HG02610 (cell line): ENCODE results near the gene SLC25A19.
"Not testable (repeated sequence)": the region's sequence is repeated elsewhere in the genome, so short reads cannot be mapped to it uniquely, and the experiment has no call there.

Source experiments
- ATAC-seq: cut with Tn5 transposase; IDR thresholded peaks from one replicate; pipeline ENCODE4 v1.9.1; 2021; ENCODE audit warnings: mild to moderate bottlenecking, moderate library complexity; ENCODE audit not compliant: unreplicated experiment

The SLC25A19 gene

GRCh38 chr17:75301502-75302206 lies 12.4 kb upstream of the SLC25A19 start:
- ATAC-seq: no peak

- no peak for ATAC-seq
Observed at GRCh38 chr17:75301049-75301448, 11.8 kb upstream of the SLC25A19 start.

DNA sequence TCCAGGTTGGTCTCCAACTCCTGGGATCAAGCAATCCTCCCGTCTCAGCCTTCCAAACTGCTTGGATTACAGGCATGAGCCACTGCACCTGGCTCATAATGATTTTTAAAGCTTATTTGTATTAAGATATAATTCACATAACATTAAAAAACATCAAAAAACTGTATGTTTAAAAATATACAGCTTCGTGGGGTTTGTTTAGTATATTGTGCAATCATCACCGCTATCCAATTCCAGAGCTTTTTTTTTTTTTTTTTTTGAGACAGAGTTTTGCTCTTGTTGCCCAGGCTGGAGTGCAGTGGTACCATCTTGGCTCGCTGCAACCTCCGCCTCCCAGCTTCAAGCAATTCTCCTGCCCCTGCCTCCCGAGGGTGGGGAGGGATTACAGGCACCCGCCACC lies 11.0 kb upstream of the SLC25A19 start:
- no peak for ATAC-seq

DNA sequence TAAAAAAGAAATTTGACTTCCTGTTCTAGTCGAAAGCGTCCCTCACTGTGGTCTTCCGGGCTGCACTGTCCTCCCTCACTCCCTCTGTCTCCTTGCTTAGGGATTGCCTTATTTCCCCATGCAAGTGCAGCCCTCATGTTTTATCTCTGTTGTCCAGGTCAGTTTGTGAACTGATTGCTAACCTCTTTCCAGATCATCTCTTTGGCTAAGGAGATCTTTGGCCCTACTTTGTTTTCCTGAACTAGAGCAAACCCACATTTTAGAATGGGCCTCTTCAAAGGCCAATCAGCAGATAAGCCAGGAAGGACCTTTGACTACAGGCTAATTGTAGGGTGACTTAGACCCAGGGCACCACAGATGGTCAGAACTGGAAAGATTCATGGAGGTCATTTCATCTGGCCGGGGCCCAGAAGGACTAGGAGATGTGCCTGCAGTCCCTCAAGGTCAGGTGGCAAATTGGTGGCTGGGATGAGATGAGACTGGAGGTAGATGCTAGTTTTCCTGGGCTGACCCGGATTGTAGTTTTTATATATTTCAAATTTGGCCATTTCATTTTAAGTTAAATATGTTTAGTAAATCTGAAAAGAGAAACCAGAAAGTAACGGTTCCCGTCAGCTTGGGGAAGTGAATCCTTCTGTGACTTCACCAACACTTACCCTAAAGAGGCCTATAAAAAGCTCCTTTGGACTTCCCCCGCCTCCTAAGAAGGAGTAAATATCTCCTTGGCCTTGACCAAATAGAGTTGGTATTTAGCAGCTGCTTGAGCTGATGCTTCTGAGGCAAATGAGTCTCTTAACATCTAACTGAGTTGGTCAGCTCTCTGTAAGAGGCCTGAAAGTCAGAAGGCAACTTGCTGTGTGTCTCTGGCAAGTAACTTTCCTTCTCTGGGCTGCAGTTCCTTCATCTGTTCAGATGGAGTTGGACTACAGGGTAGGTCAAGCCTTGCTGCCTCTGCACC lies 6.2 kb upstream of the SLC25A19 start:
- ATAC-seq: peak; percentile 70

DNA sequence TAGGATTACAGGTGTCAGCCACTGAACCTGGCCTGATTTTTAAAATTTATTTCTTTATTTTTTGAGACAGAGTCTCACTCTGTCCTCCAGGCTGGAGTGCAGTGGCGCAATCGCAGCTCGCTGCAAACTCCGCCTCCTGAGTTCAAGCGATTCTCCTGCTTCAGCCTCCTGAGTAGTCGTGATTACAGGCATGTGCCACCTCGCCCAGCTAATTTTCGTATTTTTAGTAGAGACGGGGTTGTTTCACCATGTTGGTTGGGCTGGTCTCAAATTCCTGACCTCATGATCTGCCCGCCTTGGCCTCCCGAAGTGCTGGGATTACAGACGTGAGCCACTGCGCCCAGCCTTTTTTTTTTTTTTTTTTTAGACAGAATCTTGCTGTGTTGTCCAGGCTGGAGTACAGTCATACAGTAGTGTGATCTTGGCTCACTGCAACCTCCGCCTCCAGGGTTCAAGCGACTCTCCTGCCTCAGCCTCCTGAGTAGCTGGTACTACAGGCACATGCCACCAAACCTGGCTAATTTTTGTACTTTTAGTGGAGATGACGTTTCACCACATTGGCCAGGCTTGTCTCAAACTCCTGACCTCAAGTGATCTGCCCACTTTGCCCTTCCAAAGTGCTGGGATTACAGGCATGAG lies 3.7 kb upstream of the SLC25A19 start:
- ATAC-seq: not testable (repeated sequence)

DNA sequence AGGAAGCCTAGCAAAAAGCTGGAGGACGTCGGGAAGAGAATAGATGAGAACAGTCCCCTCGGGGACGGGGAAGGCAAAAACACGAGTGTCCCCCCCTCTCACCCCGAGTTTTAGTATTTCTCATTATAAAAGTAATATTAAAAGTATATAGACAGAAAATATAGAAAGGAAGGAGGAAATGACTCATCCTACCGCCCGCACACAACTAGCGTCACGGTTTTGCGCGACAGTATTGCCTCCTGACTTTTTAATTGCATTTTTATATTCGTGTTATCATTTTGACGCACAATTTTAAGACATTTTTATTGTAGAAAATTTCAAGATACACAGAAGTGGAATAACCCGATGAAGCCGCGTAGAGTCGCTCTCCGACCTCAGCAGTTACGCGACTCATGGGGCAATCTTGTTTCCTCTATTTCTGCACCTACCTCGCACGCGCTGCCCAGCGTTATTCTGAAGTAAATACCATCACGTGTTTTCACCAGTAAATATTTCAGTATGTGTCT lies 652 bp upstream of the SLC25A19 start:
- no peak for ATAC-seq

- ATAC-seq: peak; percentile 17
Observed at GRCh38 chr17:75288770-75289114, 491 bp downstream of the SLC25A19 start.

- no peak for ATAC-seq
Observed at GRCh38 chr17:75288359-75288758, 874 bp downstream of the SLC25A19 start.

- no peak for ATAC-seq
Observed at GRCh38 chr17:75287221-75287620, 2.0 kb downstream of the SLC25A19 start.

DNA sequence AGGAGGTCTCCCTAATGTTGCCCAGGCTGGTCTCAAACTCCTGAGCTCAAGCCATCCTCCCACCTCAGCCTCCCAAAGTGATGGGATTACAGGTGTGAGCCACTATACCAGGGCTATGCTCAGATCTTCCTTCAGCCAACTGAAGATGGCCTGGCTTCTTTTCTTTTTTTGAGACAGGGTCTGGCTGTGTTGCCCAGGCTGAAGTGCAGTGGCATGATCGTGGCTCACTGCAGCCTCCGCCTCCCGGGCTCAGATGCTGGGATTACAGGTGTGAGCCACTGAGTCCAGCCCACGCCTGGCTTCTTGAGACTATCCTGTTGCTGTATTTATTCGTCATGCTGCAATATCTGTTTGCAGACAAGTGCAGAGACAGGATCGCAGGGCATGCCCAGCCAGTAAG lies 4.1 kb downstream of the SLC25A19 start:
- no peak for ATAC-seq

DNA sequence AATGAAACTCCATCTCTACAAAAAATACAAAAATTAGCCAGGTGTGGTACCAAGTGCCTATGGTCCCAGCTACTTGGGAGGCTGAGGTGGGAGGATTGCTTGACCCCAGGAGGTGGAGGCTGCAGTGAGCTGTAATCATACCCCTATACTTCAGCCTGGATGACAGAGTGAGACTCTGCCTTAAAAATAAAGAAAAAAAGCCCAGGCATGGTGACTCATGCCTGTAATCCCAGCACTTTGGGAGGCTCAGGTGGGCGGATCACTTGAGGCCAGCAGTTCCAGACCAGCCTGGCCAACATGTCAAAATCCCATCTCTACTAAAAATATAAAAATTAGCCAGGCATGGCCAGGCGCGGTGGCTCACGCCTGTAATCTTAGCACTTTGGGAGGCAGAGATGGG lies 9.0 kb downstream of the SLC25A19 start:
- ATAC-seq: not testable (repeated sequence)

GRCh38 chr17:75277664-75278071 lies 11.6 kb downstream of the SLC25A19 start:
- no peak for ATAC-seq

DNA sequence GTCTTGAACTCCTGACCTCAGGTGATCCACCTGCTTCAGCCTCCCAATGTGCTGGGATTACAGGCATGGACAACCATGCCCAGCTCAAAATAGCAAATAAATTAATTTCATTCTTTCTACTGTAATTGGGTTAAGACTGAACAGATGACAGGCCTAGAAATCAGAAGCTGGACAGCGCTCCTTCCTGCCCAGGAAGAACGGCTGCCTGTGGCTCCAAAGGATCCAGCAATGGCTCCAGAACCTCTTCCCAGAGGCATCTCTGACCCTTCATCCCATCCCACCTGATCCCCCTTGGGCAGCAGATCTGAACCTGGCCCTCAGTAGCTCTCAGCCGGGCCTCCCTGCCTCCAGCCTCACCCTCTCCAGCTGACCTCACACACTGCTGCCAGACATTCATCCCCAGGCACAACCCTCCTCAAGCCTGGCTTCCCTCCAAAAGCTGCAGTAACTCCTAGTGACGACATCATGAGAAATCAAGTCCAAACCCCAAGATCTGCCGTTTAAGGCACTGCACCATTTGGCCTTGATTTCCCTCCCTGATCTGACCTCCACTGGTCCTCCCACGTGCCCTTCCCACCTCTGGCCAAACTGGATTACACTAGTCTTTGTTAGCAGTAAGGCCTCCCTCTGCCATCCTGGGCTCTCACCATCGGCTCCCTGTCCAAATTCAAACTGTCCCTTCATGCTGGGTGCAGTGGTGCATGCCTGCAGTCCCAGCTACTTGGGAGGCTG lies 15.1 kb downstream of the SLC25A19 start:
- no peak for ATAC-seq

DNA sequence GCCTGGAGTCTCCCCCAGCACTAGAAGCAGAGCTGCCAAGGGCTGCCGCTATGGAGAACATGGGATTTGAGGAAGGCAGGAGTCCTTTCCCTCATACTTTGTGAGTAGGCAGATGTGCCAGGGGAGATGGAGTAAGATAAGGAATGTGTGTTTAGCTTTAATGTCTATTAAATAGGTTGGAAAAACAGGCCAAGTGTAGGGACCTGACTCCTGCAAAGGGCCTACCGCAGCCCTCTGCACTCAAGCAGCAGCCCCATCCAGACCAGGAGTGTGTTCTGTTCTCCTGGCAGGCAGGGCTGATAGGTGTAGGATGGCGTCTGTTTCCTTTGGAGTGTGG lies 16.4 kb downstream of the SLC25A19 start:
- ATAC-seq: no peak

DNA sequence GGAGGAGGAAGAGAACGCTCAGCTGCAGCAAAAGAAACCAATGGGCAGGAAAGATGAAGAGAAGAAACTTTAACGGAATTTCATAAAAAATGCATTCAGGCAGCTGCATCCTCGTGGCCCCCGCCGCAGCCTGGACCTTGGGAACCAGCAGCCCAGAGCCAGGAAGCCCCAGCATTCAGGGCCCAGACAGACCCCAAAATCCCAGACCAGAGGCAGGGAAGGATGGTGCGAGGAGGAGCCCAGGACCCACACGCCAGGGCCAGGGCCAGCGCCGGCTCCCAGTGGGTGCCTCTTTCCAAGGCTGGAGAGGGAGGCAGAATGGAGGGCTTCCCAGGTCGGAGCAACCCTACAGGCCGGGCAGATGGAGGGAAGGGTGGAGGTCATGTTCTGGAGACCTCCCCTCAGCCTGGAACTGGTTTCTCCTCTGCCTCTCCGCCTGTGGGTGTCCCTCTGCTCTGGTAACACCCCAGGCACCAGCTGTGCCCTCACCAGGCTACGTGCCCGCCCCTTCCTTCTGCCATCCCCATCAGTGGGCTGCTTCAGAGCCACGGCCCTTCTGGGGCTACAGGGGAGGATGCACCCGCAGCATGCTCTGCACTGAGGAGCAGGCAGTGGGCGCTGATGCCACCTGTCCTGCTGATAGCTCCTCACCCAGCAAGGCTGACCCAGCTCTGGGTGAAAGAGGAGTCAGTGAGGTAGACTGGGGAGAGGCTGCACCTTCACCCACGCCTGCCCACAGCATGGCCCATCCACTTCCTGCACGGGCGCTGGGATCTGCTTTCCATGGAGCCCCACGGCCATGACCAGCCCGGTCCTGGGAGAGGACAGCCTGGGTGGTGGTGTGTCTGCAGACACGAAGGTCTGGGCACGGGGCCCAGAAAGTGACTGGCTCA lies 17.0 kb downstream of the SLC25A19 start:
- no peak for ATAC-seq

DNA sequence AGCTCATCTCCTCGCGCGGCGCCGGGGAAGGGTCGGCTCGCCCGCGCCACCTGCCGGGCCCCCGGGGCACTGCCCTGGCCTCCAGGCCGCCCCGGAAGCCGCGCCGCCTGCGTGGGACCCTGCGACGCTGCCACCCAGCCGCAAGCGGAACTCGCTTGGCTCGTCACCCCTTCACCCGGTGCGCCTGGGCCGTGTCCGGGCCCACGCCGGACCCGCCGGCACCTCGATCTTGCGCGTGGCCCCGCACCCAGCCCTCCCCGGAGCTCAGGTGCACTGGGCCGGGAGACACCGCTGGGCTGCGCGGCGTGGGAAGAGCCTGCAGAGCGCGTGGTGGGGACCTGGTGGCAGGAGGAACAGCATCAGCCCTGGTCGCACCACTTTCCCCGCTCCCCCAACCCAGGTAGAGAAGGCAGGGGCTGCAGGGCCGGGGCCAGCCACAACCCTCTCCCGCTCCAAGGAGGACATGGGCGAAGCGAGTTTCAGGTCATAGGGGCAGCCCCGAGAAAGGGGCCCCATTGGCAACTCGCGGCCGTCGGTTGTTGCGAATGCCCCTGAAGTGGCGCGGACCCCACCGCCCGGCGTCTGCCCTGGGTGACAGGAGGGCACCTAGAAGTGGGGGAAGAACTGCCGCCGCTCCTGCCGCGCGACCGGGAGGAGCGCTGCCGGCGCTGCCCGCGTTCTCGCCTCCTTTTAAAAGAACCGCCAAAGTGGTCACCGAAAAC lies 17.8 kb downstream of the SLC25A19 start:
- ATAC-seq: peak; percentile 60

GRCh38 chr17:75270966-75271232 lies 18.3 kb downstream of the SLC25A19 start, which contains the start of gene MIF4GD:
Gene MIF4GD (minus strand): TSS chr17:75271231. CDS start chr17:75270195, 1,036 bp downstream.
- ATAC-seq: no peak

DNA sequence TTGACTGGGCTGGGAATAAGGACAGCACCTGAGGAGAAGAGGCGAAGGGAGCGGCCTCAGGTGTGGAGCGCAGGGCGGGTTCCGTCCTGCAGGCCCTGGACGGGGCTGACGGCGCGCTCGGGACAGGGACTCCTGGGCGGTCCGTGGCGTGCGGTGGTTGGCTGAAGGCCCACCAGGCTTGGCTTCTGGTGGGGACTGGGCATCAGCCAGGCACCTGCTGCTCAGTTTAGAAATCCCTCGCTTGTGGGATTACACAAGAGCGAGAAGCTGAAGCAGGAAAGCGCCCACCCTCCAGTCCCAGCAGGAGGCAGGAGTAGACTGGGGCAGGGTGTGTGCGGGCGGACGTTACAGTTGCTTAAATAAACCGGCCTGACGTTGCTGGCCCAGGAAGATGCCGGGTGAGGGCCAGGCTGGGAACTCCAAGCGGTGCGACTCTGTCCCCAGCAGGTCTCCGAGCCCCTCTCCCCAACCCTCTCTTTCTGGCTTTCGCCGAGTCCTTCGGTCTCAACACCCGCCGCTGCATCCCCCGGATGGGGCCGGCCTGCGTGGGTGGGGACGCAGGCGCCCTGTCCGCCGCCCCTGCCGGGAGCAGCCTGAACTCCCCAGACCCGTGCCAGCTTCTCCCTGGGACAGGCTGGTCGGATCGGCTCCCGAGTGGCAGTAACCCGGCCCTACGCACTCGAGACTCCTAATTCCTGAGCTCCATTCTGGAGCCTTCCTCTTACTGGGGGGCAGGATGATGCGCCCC lies 18.8 kb downstream of the SLC25A19 start:
- ATAC-seq: peak; percentile 32

DNA sequence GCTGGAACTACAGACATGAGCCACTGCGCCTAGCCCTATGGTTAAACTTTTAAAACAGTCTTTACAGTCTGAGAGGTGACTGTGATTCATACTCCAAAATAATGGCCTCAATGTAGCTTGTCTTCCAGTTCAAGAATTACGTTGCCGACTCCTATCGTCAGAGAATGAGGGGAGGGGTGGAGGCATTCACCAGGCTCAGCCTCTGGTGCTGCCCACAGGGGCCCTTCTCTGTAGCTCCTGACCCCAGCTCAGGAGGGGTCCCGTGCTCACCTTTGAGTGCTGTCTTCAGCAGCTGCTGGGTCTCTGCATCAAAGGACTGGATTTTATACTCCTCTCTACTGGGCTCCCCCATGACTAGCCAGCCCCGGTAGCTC lies 19.4 kb downstream of the SLC25A19 start:
- ATAC-seq: no peak
